Vagina (tissue), 2 donors: Measurements from ENCODE around the gene RHCG.

Source experiments
- CTCF ChIP-seq, 3 experiments: fragments of 450-650 bp in 2 of 3; fragments of 200-600 bp in 1 of 3; sonication (generic) in 1 of 3; IDR thresholded peaks; one replicate each; pipeline ENCODE4 v1.5.1; 2017 to 2019; ENCODE audit warnings: antibody characterized with exemption in 3 of 3, mild to moderate bottlenecking in 2 of 3, moderate library complexity in 2 of 3
- POLR2A ChIP-seq, 2 donors: fragments of 450-650 bp; IDR thresholded peaks; one replicate each; pipeline ENCODE4 v1.6.1; 2017; ENCODE audit warnings: antibody characterized with exemption in 2 of 2, mild to moderate bottlenecking in 2 of 2, moderate library complexity in 2 of 2
- POLR2AphosphoS5 ChIP-seq, 2 donors: sonication (generic); formaldehyde crosslinking; IDR thresholded peaks; one replicate each; pipeline ENCODE4 v1.9.0; 2017; ENCODE audit warnings: antibody characterized with exemption in 2 of 2, mild to moderate bottlenecking in 2 of 2, low read depth in 1 of 2; ENCODE audit not compliant: insufficient read depth in 1 of 2

- TF ChIP-seq CTCF (IDR thresholded peaks at IDR 0.05) (no peak), POLR2AphosphoS5 (IDR thresholded peaks at IDR 0.05; ENCODE audit: insufficient read depth in 1 of 2, low read depth in 1 of 2) (no peak), POLR2A (IDR thresholded peaks at IDR 0.05) (no peak)
Observed at GRCh38 chr15:89443581-89443980, 52.8 kb downstream of the RHCG start.
